ENCODE data around the gene FHIT. TPM values are rescaled to one million over a fixed set of nuclear protein-coding genes. Genes with fewer than 3 reads are reported as not detected.

FHIT gene
- total RNA-seq, 1 donor from 2014 or later, result 5.7 TPM

- H3K27me3 Mint-ChIP-seq (ENCODE audit: insufficient read depth, low read depth), result peaks cover 10% of the 10 kb centered on the region
- H3K9me3 Mint-ChIP-seq, result no peaks in the 10 kb centered on the region
- H3K27ac Mint-ChIP-seq, result no peak overlapping the region
- H3F3A ChIP-seq (ENCODE audit: low read depth), result no peaks in the 10 kb centered on the region
- no peak overlapping the region for H3K9ac ChIP-seq
- no peak overlapping the region for H3K27ac ChIP-seq
- H3K4me1 ChIP-seq, result no peaks in the 10 kb centered on the region
- H3K36me3 Mint-ChIP-seq, result no peaks in the 10 kb centered on the region
- no peaks in the 10 kb centered on the region for H3K79me2 ChIP-seq (ENCODE audit: low read depth)
- H2AFZ ChIP-seq (replicated peaks), result no peak overlapping the region
- no peak for DNase-seq (ENCODE audit: low spot score)
- H3K27me3 ChIP-seq, result no peaks in the 10 kb centered on the region
- H4K20me1 ChIP-seq (ENCODE audit: low read depth), result no peaks in the 10 kb centered on the region
- TF ChIP-seq EZH2phosphoT487 (IDR thresholded peaks at IDR 0.05) (no peak), EZH2 (IDR thresholded peaks at IDR 0.05) (no peak), CTCF (IDR thresholded peaks at IDR 0.05) (no peak)
- no peak overlapping the region for H3K4me3 ChIP-seq
- no peak overlapping the region for H3K4me2 ChIP-seq
- peaks cover 6% of the 10 kb centered on the region for H3K4me1 Mint-ChIP-seq
- no peaks in the 10 kb centered on the region for H3K9me3 ChIP-seq (ENCODE audit: low read depth)
- H3K36me3 ChIP-seq, result no peaks in the 10 kb centered on the region
- no peak overlapping the region for H3K4me3 Mint-ChIP-seq
Observed at GRCh38 chr3:60998858-60999257, 252.4 kb downstream of the FHIT start.

GRCh38 chr3:60992395-60992794, 258.9 kb downstream of the FHIT start:
- Histone ChIP-seq H3K27me3 (no peaks in the 10 kb centered on the region), H3K4me1 (no peaks in the 10 kb centered on the region), H3F3A (ENCODE audit: low read depth) (no peaks in the 10 kb centered on the region), H3K27ac (no peak overlapping the region), H2AFZ (replicated peaks) (no peak overlapping the region), H3K36me3 (no peaks in the 10 kb centered on the region), H3K4me2 (no peak overlapping the region), H3K9me3 (ENCODE audit: low read depth) (no peaks in the 10 kb centered on the region), H3K4me3 (no peak overlapping the region), H3K9ac (no peak overlapping the region), H4K20me1 (ENCODE audit: low read depth) (no peaks in the 10 kb centered on the region), H3K79me2 (ENCODE audit: low read depth) (no peaks in the 10 kb centered on the region)
- no peaks in the 10 kb centered on the region for H3K36me3 Mint-ChIP-seq
- H3K27ac Mint-ChIP-seq, result no peak overlapping the region
- H3K27me3 Mint-ChIP-seq (ENCODE audit: insufficient read depth, low read depth), result peaks cover 4% of the 10 kb centered on the region
- no peak for DNase-seq (ENCODE audit: low spot score)
- no peak for TF ChIP-seq EZH2 (IDR thresholded peaks at IDR 0.05)
- TF ChIP-seq CTCF (IDR thresholded peaks at IDR 0.05), result no peak
- TF ChIP-seq EZH2phosphoT487 (IDR thresholded peaks at IDR 0.05), result no peak
- no peaks in the 10 kb centered on the region for H3K9me3 Mint-ChIP-seq
- no peak overlapping the region for H3K4me3 Mint-ChIP-seq
- no peaks in the 10 kb centered on the region for H3K4me1 Mint-ChIP-seq

- H3K4me1 Mint-ChIP-seq, result no peaks in the 10 kb centered on the region
- Histone ChIP-seq H3K79me2 (ENCODE audit: low read depth) (no peaks in the 10 kb centered on the region), H3K27ac (no peak overlapping the region), H4K20me1 (ENCODE audit: low read depth) (no peaks in the 10 kb centered on the region), H3K27me3 (no peaks in the 10 kb centered on the region), H2AFZ (replicated peaks) (no peak overlapping the region), H3K4me1 (no peaks in the 10 kb centered on the region), H3K4me3 (no peak overlapping the region), H3K4me2 (no peak overlapping the region), H3F3A (ENCODE audit: low read depth) (no peaks in the 10 kb centered on the region), H3K36me3 (no peaks in the 10 kb centered on the region), H3K9me3 (ENCODE audit: low read depth) (no peaks in the 10 kb centered on the region), H3K9ac (no peak overlapping the region)
- TF ChIP-seq CTCF (IDR thresholded peaks at IDR 0.05), result no peak
- no peak for TF ChIP-seq EZH2 (IDR thresholded peaks at IDR 0.05)
- TF ChIP-seq EZH2phosphoT487 (IDR thresholded peaks at IDR 0.05), result no peak
- H3K27ac Mint-ChIP-seq, result no peak overlapping the region
- peaks cover 3% of the 10 kb centered on the region for H3K9me3 Mint-ChIP-seq
- no peaks in the 10 kb centered on the region for H3K36me3 Mint-ChIP-seq
- no peak for DNase-seq (ENCODE audit: low spot score)
- peaks cover 2% of the 10 kb centered on the region for H3K27me3 Mint-ChIP-seq (ENCODE audit: insufficient read depth, low read depth)
- H3K4me3 Mint-ChIP-seq, result no peak overlapping the region
Observed at GRCh38 chr3:60990442-60990730, 260.9 kb downstream of the FHIT start.

All from neural progenitor cell (in vitro differentiated cells).